SK-N-DZ (cell line): ENCODE data around the gene THG1L.
"Not testable (repeated sequence)": the region's sequence is repeated elsewhere in the genome, so short reads cannot be mapped to it uniquely, and the experiment has no call there.

ENCODE experiments used
- DNase-seq: peaks from one replicate; pipeline ENCODE4 v3.0.0-alpha.2; 2015; ENCODE audit warnings: low spot score

THG1L gene

DNA sequence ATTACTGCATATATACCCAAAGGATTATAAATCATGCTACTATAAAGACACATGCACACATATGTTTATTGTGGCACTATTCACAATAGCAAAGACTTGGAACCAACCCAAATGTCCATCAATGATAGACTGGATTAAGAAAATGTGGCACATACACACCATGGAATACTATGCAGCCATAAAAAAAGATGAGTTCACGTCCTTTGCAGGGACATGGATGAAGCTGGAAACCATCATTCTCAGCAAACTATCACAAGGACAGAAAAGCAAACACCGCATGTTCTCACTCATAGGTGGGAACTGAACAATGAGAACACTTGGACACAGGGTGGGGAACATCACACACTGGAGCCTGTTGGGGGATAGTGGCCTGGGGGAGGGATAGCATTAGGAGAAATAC is 4.6 kb upstream of the THG1L start:
- DNase-seq, result not testable (repeated sequence)

DNA sequence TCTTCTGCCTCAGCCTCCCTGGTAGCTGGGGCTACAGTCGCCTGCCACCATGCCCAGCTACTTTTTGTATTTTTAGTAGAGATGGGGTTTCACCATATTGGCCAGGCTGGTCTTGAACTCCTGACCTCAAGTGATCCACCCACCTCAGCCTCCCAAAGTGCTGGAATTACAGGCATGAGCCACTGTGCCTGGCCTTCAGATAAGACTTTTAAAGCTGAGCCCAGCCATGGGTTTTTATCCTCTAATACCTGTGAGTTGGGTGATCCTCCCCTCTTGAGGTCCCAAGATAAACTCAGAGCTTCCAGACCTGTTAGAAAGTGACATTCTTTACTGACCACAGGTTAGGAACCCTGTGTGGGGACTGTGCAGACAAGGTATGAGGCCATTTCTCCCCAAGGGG is 3.4 kb upstream of the THG1L start:
- not testable (repeated sequence) for DNase-seq

DNA sequence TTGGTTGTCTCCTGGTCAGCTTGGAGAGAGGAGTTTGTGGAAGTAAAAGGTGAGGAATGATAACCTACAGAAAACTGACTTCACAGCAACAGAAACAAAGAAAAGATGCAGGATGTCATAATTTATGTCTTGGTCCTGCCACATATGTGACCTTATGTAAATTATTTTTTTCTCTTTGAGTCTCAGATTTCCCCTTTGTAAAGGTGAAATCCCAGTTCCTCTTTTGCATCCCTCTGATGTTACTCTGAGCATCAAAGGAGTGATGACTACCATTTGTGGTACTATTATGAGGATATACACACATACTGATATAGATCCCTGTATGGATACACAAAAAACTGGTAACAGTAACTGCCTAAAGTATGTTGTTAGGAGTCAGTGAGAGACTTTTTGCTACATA is 1.4 kb upstream of the THG1L start:
- no peak for DNase-seq

DNA sequence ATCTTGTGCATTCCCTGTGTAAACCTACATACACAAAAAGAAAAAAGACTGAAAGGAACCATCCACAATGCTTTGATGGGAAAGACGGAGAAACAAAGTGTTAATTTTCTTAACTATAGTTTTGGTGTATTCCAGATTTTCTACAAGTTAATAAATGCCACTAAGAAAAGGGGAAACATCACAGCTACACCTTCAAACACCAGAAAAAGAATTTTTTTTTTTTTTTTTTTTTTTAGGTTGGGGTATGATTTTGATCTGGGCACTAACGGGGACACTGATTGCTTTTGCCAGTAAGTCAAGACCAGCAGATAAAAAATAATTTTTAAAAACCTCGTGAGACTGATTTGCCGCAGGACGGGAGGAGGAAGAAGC is 334 bp upstream of the THG1L start:
- no peak for DNase-seq

DNA sequence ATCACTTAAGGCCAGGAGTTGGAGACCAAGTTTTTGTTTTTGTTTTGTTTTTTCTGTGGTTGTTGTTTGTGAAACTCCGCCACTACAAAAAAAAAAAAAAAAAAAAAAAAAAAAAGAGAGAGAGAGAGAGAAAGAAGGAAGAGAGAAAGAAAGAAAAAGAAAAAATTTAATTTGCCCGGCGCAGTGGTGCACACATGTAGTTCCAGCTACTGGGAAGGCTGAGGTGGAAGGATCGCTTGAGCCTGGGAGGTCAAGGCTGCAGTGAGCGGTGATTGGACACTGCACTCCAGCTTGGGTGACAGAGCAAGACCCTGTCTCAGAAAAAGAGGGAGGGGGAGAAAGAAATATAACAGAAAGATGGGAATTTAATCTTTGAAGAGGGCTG is 902 bp downstream of the THG1L start:
- no peak for DNase-seq

DNA sequence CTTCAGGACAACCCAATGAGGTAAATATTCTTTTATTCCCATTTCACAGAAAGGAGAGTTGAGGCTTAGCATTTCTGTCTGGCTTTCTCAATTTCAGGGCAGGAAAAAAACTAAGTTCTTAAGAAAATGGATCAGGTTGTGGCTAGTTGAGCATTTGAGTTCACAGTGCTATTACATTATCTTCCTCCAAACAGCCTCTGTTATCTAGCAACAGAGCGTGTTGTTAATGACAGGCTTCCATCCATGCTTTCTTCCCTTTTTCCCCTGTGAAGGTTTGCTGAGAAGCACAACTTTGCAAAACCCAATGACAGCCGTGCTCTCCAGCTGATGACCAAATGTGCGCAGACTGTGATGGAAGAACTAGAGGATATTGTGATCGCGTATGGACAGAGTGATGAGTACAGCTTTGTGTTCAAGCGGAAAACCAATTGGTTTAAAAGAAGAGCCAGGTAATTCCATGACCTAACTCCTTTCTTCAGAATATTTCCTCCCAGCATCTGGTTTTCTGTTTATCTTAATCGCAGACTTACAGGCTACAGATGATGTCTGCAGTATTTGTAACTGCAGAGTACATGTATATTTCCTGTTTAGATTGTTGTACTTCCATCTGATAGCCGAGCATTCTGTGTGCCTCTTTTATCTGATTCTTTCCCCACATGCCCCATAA is 1.5 kb downstream of the THG1L start:
- DNase-seq, result no peak

DNA sequence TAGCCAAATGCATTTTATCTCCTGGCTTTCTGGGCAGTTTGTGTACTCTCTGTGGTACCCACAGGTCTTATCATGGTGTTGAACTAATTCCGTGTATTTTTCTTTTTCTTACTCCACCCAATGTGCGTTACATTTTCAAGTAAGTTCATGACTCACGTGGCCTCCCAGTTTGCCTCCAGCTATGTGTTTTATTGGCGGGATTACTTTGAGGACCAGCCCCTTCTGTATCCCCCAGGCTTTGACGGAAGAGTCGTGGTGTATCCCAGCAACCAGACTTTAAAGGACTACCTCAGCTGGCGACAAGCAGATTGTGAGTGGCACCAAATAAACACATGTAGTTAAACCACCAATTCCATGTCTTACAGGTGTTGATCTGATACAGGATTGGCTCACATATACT is 3.2 kb downstream of the THG1L start:
- no peak for DNase-seq

DNA sequence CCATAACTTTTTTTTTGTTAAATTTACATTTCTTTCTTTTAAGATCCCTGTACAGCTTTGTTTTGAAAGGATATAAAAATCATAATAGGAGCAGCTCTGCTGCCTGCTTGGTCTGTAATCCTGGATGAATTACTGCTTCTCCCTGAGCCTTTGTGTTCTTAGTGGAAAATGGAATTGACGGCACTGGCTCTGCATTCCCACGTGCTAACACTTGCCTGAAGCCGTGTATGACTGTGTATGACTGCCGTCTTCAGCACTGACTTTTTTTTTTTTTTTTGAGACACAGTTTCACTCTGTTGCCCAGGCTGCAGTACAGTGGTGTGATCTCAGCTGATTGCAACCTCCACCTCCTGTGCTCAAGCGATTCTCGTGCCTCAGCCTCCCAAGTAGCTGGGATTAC is 4.8 kb downstream of the THG1L start:
- DNase-seq, result no peak

DNA sequence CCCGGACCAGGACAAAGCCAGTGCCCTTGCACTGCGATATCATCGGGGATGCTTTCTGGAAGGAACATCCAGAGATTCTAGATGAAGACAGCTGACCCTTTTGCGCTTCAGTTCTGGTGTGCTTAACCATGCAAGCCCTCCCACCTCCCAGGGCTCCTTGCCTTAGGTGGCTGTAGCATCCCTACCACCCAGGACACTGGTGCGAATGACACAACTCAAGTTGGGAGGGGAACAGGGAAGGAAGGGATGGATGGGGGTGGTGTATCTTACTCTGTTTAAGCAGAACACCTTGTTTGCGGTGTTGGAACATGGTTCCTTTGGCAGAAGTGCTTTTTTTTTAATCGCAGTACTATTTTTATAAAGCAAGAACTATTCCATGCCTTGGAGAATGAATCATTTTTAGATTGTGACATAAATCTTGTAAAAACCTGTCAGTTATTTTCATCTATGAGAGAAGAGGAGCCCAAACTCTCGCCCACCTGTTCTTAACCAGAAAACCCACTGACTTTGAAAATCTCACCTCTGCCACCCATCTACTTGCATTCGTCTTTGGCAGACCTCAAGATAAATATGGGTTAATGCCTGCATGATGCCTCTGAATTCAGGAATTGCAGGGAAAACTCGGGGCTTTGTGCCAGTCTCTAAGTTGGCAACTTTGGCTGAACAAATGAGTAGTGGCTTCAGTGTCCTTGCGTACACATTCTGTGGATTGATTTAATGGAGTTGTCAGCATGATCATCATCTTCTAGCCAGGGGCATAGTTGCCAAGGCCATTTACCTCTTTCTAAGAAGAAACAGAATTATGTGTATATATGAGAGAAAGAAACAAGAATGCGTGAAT is 8.4 kb downstream of the THG1L start:
- DNase-seq, result no peak

DNA sequence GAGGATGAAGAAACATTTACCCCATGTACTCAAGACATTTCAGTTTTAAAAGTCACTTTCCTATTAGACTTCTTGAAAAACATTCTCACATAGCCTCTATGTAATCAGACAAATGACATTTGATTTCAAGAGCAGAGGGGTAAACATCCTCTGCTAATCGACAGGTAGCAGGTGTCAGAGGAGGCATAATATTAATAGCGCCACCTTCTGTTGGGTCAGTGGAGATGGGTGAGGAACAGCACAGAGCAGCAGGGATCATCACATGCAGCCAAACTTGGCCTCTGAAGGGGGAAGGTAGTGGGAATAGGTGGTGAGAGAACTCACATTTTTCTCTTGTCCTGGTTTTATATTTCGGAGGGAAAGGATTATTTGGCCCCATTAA is 9.0 kb downstream of the THG1L start:
- no peak for DNase-seq

DNA sequence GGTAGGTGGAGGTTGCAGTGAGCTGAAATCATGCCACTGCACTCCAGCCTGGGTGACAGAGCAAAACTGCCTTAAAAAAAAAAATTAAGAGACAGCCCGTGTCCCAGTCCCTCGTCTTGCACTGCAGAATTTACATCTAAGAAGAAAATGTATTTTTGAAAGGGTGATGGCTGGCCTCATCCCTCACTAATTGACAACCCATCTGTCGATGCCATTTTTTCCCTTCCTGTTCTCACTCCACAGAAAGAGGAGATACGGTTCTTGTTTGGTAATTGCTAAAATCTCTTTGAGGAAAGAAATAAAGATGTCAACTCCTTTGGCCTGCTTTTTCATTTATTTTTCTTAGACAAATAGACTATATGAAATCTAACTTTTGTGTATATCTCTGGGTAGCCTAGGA is 9.9 kb downstream of the THG1L start:
- no peak for DNase-seq

DNA sequence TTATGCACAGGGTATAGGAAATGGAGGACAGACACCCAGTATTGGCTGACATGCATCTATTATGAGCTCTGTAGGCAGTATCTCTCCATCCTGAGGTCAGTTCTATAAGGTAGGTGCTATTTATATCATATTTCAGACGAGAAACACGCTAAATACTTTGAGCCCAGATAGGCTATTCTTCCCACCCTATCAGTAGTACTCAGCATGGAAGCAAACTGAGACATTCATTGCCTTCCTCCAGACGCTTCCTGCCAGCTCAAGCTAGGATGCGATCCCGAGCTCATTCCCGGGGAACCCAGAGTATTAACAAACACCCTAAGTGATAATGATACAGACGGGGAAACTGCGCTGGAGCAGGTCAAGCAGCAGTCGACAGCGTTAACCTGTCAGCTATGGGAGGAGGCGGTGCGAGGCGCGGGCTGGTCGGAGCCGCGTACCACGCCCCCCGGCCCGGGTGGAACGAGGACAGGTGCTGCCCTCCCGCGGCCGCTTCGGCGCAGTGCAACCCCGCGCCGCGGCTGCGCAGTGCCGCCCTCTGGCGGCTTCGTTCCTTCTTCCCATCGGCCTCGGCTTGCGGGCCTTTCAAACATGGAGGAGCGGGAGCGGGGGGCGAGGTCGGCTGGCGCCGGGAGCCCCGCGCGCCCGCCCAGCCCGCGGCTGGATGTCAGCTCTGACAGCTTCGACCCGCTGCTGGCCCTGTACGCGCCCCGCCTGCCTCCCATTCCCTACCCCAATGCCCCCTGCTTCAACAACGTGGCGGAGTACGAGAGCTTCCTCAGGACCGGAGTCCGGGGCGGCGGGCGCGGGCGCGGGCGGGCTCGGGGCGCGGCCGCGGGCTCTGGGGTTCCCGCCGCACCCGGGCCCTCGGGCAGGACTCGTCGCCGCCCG is 12.2 kb downstream of the THG1L start, which contains the start of gene LSM11:
Gene LSM11 (plus strand): TSS at position 550 of the 888 bp plus-strand sequence. CDS start 39 bp downstream, at position 589.
- peak; percentile 80 for DNase-seq

DNA sequence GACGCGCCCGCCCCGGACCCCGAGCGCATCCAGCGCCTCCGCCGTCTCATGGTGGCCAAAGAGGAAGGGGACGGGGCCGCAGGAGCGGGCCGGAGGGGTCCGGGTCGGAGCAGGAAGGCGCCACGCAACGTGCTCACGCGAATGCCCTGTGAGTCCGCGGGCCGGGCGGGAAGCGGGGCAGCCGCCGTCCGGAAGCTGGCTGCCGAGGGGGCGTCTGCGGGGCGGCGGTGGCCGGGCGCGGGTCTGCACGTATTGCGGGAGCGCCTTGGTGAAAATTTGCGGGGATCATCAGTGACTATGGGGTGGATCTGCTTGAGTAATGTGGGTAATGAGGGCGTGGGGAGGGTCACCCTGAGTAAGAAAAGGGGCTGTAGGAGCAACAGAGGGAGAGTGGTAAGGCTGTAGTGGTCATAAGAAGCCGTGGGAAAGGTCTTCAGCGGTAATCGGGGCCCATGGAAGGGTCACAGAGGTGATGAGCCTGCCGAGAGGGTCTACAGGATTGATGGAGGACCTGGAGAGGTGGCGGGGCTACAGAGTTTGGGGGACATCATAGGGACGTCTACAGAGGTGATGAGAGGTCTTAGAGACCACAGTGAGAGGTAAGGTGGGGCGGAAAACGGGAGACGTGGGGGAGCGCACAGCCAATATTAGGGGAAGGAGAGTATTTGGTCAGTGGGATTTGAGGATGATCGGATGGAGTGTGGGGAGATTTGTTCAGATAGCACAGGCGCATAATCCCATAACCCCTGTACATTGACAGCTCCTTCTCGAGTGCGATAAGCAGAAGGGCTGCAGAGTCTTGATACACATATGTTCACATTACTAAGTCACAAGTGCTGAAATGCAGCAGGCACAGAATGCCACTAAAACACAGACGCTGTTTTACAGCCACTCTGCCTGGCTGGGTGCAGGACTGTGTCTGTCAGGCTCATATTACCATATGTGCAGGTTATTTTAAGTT is 13.1 kb downstream of the THG1L start:
- DNase-seq, result peak; percentile 53

DNA sequence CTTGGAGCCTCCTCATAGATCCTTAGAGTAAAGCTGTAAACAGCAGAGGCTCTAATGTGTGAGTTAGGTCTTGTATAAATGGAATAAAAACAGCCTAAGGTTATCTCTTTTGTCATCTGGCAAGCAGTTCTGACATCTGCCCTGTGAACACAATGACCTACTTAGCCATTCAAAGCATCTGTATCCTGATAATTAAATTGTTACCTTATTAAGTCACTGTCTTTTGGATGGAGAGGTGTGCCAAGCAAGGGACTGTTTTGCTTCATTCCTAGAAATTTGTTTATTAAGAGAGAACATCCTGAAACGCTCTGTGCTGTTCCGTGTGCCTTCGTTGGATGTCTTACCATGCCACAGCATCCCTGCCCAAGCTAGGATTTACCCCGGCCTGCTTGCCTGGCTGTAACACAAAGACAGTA is 13.8 kb downstream of the THG1L start:
- peak; percentile 38 for DNase-seq

DNA sequence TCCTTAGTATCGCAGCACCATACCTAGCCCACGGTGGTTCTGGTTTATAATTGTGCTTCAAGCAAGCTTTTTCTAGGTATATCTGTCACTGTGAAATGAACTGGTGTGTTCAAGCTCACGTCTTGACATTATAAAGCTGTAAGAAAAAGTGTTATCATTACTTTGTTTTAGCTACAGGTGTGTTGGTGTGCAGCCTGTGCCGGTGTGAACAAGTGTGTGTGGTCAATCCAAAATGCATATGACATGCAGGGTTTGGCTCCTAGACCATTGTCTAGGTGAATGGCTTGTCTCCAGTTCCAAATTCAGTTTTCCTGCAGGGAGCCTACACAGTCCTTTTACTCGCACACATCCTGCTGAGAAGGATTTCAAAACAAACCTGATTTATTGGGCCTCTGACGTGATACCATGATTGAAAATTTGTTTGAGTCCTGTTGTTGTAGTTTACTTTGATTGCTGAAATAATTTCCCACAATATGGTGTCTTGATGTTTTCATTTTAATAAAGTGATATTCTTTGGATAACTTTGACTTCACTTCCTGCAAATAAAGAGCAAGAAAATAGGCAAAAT is 16.0 kb downstream of the THG1L start:
- DNase-seq, result no peak

DNA sequence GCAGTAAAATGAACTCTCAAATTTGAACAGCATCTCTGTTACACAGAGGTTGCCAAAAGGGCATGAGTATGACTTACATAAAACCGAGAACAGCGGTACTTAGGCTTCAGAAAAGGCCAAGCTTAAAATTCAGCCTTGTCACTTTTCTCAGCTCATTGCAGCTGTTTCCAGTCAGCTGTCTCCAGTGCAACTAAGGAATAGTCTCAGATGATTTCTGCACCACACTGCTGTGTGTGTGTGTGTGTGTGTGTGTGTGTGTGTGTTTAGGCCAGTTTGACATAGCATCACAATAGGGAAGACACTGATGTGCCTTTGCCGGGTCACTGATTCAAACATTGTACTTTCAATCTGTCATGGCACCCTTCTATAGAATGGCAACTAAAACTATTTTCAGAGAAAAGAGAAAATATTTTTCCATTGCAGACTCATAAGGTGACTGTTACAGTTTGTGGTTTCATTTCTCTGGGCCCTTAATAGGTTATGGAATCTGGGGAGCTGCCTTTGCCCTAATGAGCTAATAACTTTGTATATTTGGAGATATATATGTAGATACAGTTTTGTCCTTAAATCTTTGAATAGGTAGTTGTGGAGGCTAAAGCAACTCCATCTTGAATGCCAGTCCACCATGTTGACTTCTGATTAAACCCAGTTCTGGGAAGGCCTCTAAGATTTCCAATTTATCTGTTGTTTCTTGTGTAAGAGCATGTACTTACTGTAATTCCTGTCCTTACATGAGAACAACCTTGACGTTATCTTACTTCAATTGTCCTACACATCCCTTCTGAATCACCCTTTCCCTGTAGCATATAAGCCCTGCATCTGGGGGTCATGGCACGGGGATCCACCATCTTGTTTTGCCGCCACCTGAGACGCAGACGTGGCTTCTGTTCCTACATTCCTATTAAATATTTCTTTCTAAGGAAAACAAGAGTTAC is 16.8 kb downstream of the THG1L start:
- no peak for DNase-seq

DNA sequence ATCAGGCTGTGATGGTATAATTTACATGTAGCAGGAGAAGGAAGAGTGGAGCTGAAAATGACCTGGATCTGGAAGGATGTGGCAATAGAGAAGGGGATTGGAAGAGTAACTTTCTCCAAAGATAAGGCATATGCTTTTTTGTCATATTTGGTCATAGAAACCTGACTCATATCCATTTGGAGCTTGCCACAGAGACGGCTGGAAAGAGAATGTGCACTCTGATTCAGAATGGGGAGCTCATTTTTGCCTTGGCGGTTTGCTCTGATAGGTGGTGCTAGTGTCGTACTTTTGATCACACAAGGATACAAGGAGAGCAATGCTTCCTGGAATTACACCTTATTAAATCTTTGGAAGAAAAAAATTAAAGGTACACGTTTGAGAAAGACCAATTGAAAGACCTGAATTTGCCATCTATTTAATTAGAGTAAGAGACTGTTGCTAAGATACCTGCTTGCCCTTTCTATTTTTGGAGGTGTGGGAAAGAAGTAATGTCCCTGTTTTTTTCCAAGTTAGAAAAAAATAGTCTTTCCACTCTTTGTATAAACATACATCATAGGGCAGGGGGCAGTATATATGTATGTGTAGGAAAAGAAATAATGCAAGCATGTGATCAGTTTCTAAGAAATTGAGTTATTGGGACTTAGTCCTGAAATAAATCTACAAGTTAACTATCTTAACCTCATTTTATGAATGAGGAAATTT is 17.7 kb downstream of the THG1L start:
- no peak for DNase-seq

DNA sequence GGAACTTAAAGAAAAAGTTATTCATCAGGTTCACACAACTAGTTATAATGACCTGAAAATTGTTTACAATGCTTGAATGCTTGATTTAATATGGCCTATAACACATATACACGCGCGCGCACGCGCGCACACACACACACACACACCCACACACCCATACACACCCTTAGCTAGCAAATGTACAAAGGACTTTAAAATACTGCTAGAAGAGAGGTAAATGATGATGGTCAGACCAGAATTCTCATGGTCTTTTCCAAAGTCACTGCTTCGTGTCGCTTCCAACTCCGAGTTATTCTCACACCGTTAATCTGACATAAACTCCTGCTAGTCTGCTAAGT is 18.2 kb downstream of the THG1L start:
- no peak for DNase-seq

DNA sequence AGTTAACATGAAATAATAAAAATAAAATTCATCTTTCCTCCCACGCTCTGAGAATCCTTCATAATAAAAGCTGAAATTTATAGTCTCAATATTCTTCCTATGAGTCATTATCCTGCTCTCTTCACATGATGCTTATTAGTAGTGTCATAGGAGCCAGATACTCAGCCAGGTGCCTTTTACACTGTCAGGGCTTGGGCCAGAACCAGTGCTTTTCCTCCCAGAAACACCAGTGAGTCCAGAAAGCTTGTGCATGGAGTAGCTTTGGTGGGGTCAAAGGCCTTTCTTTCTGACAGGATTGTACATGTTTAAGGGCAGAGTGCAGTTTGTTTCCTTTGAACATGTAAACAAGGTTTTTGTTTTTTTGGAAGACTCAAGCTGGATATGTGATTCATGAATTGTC is 19.1 kb downstream of the THG1L start:
- DNase-seq, result no peak
